ENCODE measurements around the gene BRD2.

Gene BRD2

GRCh38 chr6:32983964-32984621 lies 15.7 kb downstream of the BRD2 start:
- no peak for TF ChIP-seq CTCF (conservative IDR thresholded peaks at IDR 0.05; ENCODE audit: low read length)
- no peak overlapping the region for H3K4me3 ChIP-seq (ENCODE audit: low read length)
- DNase-seq (ENCODE audit: low read depth), result no peak

- peak; percentile 79 for DNase-seq (ENCODE audit: low read depth)
- TF ChIP-seq CTCF (conservative IDR thresholded peaks at IDR 0.05; ENCODE audit: low read length), result peak; percentile 91
- H3K4me3 ChIP-seq (ENCODE audit: low read length), result no peak overlapping the region
These were observed 16.4 kb downstream of the BRD2 start for GRCh38 chr6:32984622-32985389.

- no peak for DNase-seq (ENCODE audit: low read depth)
- no peak overlapping the region for H3K4me3 ChIP-seq (ENCODE audit: low read length)
- TF ChIP-seq CTCF (conservative IDR thresholded peaks at IDR 0.05; ENCODE audit: low read length), result no peak
These were observed 21.0 kb downstream of the BRD2 start for GRCh38 chr6:32989368-32989767.

- no peak overlapping the region for H3K4me3 ChIP-seq (ENCODE audit: low read length)
- DNase-seq (ENCODE audit: low read depth), result no peak
- TF ChIP-seq CTCF (conservative IDR thresholded peaks at IDR 0.05; ENCODE audit: low read length), result no peak
These were observed 23.6 kb downstream of the BRD2 start for GRCh38 chr6:32991972-32992371.

- no peak overlapping the region for H3K4me3 ChIP-seq (ENCODE audit: low read length)
- no peak for DNase-seq (ENCODE audit: low read depth)
- TF ChIP-seq CTCF (conservative IDR thresholded peaks at IDR 0.05; ENCODE audit: low read length), result no peak
These were observed 25.1 kb downstream of the BRD2 start for GRCh38 chr6:32993363-32993973.

GRCh38 chr6:32995448-32995847 lies 27.1 kb downstream of the BRD2 start:
- DNase-seq (ENCODE audit: low read depth), result no peak
- H3K4me3 ChIP-seq (ENCODE audit: low read length), result no peak overlapping the region
- no peak for TF ChIP-seq CTCF (conservative IDR thresholded peaks at IDR 0.05; ENCODE audit: low read length)
